ENCODE results near the gene RPS15. TPM values are rescaled to one million over a fixed set of nuclear protein-coding genes. Genes with fewer than 3 reads are reported as not detected.

RPS15 gene
- total RNA-seq, 4 donors from 2014 or later, result 2,032 to 3,816 (median 2,914) TPM

- no peak for TF ChIP-seq CTCF (IDR thresholded peaks at IDR 0.05; ENCODE audit: low read depth)
Observed at GRCh38 chr19:1468821-1469254, 30.6 kb downstream of the RPS15 start.

GRCh38 chr19:1469255-1470054, 31.3 kb downstream of the RPS15 start:
- TF ChIP-seq CTCF (IDR thresholded peaks at IDR 0.05; ENCODE audit: low read depth), result no peak

- TF ChIP-seq CTCF (IDR thresholded peaks at IDR 0.05; ENCODE audit: low read depth), result no peak
Observed at GRCh38 chr19:1470055-1470304, 31.8 kb downstream of the RPS15 start.

GRCh38 chr19:1470305-1471009, 32.3 kb downstream of the RPS15 start:
- no peak for TF ChIP-seq CTCF (IDR thresholded peaks at IDR 0.05; ENCODE audit: low read depth)

- TF ChIP-seq CTCF (IDR thresholded peaks at IDR 0.05; ENCODE audit: low read depth), result no peak
Observed at GRCh38 chr19:1471010-1471514, 32.9 kb downstream of the RPS15 start.

- TF ChIP-seq CTCF (IDR thresholded peaks at IDR 0.05; ENCODE audit: low read depth), result no peak
Observed at GRCh38 chr19:1471515-1472160, 33.4 kb downstream of the RPS15 start.

Data from subcutaneous adipose tissue (tissue), 4 donors.